GM21515 (cell line): ENCODE data around the gene ZFYVE19.
A peak's percentile ranks its signal among the peaks of the same experiment; 100 is the strongest.

Experiments
- ATAC-seq: cut with Tn5 transposase; IDR thresholded peaks from one replicate; pipeline ENCODE4 v1.9.1; 2021; ENCODE audit not compliant: unreplicated experiment

ZFYVE19 gene, protein sequence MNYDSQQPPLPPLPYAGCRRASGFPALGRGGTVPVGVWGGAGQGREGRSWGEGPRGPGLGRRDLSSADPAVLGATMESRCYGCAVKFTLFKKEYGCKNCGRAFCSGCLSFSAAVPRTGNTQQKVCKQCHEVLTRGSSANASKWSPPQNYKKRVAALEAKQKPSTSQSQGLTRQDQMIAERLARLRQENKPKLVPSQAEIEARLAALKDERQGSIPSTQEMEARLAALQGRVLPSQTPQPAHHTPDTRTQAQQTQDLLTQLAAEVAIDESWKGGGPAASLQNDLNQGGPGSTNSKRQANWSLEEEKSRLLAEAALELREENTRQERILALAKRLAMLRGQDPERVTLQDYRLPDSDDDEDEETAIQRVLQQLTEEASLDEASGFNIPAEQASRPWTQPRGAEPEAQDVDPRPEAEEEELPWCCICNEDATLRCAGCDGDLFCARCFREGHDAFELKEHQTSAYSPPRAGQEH

DNA sequence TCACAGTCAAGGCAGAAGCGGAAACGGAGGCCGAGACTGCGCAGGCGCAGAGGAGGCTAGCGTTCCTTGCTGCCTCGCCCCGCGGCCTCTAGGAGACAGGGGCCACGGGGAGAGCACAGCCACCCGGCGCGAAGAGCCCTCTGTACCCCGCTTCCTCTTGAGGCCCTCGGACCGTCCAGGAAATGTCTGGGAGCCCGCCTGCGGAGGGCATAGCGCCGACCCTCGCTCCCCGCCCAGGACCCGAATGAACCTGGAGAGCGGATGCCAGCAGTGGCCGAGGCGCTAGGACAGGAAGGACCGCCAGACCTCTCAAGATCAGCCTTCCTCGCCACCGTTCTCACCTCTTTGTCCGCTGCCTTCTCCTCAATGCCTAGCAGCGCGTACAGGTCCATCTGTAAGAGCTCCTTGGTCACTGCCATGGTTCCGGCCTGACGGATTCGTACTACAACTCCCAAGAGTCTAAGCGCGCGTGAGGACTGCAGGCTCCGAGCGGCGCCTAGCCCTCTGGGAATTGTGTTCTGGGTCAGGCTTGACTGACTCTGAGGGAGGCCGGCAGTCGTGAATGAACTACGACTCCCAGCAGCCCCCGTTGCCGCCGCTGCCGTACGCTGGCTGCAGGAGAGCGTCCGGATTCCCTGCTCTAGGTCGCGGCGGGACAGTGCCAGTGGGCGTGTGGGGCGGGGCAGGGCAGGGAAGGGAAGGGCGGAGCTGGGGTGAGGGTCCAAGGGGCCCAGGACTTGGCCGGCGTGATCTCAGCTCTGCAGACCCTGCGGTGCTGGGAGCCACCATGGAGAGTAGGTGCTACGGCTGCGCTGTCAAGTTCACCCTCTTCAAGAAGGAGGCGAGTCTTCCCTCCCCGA, at the start of gene ZFYVE19, which contains the start of gene DNAJC17:
ZFYVE19 (plus strand) TSS at position 62 of the 860 bp plus-strand sequence; CDS start at position 563, 501 bp downstream.
DNAJC17 (minus strand) TSS at position 446 of the 860 bp plus-strand sequence; CDS start at position 419, 27 bp downstream.
- peak; percentile 92 for ATAC-seq

DNA sequence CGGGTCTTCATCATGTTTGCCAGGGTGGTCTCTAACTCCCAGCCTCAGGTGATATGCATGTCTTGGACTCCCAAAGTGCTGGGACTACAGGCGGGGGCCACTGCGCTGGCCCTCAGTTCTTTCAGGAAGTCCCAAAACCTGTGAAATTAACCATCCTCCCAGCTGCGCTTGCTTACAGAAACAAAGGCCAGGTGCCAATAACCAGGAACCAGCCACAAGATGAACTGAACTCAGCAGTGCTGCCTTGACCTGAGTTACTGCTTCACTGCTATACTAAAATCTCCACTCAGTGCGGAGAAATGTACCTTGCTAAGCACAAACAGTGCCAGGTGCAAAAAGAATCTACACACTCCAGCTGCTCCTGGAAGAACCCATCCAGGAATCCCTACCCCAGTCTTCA, 46.9 kb upstream of the ZFYVE19 start:
- no peak for ATAC-seq

DNA sequence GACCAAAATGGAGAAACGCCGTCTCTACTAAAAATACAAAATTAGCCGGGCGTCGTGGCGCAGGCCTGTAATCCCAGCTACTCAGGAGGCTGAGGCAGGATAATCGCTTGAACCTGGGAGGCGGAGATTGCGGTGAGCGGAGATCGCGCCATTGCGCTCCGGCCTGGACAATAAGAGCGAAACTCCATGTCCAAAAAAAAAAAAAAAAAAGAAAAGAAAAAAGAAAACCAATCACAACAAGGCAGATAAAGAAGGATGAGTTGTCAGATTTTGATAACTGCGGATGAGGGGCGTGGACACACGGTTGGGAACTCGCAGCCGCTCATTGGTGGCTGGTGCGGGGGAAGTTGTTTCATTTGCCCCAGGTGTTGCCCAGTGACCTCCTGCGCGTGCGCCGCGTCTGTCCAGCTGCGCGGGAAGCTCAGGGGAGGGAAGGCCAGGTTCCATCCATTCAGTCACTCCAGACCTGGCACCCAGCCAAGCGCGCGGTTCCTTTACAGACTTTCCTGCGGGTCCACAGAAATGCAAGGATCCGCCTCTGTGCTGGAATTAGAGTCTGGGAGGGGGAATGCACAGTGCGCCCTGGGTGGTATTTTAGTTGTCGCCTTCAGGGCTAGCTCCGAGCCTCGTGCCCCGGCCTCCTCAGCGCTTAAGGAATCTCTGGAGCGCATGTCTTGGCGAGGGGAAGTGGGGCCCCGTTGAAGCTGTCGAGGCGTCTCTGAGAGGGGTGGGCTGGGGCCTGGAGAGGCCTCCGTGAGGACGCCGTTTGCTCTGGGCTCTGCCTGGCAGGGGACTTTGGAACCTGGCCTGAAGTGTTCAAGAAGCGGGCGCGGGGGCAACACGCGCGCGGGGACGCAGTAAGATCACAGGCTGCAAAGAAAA, 43.7 kb upstream of the ZFYVE19 start:
- peak; percentile 11 for ATAC-seq

GRCh38 chr15:40763801-40764628, 42.9 kb upstream of the ZFYVE19 start, which contains the start of gene GCHFR:
TSS of gene GCHFR (plus strand) at chr15:40764068. CDS start at chr15:40764181, 113 bp downstream.
- peak; percentile 52 for ATAC-seq

GRCh38 chr15:40764629-40765103, 42.2 kb upstream of the ZFYVE19 start:
- no peak for ATAC-seq

GRCh38 chr15:40766194-40766815, 40.6 kb upstream of the ZFYVE19 start:
- ATAC-seq = no peak

DNA sequence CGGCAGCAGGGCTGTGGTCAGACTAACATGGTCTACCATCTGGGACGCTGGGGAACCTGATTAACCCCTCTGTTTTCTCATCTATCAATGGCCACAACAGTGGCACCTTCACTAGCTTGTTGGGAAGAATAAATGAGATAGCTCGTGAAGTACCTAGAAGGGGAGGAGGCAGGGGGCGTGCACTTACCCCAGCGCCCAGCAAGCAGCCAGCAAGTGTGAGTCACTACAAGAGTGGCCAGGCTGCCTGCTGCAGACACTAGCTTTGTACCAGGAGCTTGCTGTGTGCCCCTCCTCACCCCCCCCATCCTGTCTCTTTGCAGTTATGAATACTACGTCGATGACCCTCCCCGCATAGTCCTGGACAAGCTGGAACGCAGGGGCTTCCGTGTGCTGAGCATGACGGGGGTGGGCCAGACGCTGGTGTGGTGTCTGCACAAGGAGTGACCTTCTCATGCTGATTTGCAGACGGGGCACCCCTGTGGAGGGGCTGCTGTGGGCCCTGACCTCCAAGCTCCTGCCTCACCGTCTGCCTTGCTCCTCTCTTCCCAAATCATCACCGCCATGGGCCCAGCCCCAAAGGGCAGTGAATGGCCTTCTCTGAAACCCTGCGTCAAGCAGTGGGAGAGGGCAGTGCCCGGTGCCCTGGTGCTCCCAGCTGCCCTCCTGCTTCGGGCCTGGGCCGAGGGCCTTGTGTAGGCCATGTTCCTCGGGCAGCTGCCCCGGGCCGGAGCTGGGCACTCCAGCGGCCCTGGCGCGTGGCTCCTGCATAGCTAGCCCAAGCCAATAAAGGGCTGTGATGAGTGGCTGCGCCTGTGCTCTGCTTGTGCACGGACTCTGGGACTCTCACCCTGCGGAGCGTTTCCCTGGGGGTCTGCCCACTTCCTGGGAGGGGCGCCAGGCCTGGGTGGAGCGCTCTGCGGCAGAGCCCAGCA, 39.7 kb upstream of the ZFYVE19 start:
- ATAC-seq = no peak

DNA sequence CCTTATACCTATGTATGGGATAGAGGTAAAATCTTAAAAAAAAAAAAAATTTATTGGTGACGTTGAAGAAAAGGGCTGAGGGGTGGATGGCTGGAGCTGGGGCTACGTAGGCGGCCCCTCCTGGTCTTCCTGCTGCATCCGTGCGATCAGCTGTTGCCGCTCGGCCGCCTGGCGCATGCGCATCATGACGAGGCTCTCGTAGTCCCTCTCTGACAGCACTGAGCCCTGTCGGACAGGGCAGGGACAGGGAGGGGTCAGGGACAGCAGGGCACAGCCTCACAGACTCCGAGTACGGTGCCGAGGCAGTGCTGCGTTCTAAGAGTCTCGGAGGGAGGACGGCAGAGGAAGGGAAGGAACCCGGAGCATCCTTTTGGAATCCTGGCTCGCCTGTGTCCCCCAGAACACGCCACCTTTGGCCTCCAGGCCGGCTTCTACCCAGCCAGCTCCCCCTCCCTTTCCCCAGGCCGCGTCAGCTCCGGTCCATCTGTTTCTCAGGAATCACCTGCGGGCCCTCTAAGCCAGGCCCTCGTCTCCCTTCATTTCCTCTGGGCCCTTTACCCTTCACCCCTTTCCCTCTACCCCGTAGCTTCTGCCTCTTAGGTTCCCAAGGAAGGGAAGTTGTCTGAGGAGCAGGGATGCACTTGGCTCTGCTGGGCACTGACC, 38.9 kb upstream of the ZFYVE19 start:
- no peak for ATAC-seq

DNA sequence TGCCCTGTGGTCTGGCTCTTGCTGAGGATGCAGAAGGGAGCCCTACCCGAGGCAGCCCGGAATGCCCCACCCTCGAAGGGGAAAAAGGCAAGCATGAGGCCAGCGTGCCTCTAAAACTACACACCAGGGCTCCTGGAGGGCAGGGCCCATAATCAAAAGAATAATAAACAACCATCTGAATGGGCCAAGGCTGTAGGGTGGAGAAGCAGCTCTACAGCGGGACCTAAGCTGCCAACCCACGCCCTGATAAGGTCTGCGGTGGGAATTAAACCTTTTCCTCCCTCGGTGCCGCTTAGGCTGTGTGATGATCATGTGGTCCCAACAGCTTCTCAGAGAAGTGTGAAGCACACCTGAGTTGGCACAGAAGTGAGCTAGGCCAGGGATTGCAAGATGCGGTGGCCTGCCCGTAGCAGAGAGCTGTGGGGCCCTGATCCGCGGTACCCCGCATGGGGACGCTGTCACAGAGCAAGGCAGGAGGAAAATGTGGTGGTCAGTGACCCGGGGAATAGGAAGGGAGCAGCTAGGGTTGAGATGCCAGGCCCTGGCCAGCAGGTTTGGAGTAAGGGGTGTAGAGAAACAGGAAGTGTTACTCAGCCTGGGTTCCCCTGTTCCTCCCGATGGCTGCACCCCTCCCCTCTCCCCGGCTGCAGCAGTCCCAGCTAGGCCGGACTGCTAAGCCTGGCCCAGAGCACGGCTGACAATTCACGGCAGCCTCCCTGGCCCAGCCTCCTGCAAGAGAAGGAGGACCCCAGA, 38.2 kb upstream of the ZFYVE19 start:
- no peak for ATAC-seq

GRCh38 chr15:40769274-40770146, 37.4 kb upstream of the ZFYVE19 start, which contains the start of gene C15orf62:
TSS of gene C15orf62 (plus strand) at chr15:40769980. CDS start at chr15:40770496, 516 bp downstream.
- ATAC-seq = peak; percentile 35

DNA sequence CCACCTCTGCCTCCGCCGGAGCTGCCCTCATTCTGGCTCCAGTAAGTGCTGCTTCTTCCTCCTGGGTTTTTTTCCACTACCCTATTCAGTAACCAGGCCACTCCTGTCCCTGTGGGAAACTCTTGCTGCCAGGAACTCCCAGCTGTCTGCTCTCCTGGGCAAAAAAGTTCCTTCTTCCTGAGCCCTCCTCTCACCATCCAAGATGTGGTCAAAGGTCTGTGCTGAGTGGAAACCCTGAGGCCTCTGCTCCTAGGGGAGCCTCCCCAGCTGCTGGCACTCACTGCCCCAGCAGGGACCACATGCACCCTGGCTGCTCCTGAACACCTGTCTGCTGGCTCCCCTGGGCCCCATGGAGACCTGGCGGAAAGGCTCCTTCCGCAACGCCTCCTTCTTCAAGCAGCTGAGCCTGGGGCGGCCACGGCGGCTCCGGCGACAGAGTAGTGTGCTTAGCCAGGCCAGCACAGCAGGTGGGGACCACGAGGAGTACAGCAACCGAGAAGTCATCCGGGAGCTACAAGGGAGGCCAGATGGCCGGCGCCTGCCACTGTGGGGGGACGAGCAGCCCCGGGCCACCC, 36.7 kb upstream of the ZFYVE19 start:
- no peak for ATAC-seq

DNA sequence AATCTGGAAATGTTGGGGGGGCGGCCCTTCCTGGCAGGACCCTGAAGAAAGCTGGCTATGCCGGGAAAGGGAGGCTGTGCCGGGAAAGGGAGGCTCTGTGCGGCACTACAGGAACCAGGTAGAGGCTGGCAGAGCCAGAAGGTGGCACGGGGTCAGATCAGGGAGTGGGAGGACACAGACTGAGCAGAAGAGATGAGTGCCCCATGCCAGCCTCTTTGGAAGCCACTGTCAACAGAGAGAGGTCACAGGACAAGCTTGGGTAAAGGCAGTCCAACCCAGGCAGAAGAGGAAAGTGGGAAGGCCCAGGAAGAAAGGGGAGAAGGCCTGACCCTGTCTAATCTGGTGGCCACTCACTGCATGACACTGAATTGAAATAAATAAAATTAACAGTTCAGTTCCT, 35.6 kb upstream of the ZFYVE19 start:
- no peak for ATAC-seq

DNA sequence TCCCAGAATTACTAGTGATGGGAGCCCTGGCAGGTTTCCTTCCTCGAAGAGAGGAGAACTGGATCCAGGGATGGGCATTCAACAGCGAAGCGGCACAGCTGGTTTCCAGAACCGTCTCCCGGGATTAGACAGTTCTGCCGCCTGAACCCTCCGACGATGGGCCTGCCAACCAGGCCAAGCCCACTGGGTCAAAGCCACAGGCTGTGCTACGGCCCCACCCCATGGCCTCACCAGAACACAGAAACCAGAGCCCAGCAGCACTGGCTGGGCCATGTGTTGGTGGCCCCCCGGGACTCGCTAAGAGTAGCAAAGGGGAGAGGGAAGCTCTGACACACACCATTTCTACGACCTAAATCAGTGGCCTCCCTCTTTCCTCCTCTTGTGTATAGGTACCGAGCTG, 34.9 kb upstream of the ZFYVE19 start:
- no peak for ATAC-seq

GRCh38 chr15:40773496-40773895, 33.4 kb upstream of the ZFYVE19 start:
- ATAC-seq = no peak

DNA sequence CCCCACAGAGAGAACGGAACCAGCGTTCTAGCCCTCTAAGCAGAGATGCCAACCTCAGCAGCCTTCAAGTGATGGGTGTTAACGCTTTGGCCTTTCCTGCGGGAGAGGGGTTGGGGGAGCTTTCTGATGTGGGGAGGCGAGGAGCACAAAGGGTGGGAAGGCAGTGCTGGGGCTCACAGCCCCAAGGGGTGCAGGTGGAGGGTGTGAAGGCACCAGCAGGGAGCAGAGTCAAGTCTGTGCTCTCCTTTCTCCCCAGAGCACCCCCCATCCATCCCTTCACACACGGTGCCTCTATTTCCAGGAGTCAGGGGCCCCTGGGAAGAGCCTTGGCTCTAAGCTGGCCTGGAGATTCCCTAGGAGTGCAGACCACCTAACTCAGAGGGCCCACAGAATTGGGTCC, 33.0 kb upstream of the ZFYVE19 start:
- ATAC-seq = no peak
